Lower lobe of right lung (tissue), 2 donors: Measurements from ENCODE around the gene UST. TPM values are rescaled to one million over a fixed set of nuclear protein-coding genes. Genes with fewer than 3 reads are reported as not detected.

Source experiments
- ATAC-seq, 2 donors: fragments of 200-7000 bp; cut with Tn5 transposase; one replicate each; pipeline ENCODE4 v1.9.1; 2020 to 2022; ENCODE audit warnings: mild to moderate bottlenecking in 2 of 2, moderate library complexity in 2 of 2
- DNase-seq: peaks from one replicate; pipeline ENCODE4 v3.0.0-alpha.2; 2020
- H3K27ac ChIP-seq: fragments of 200-600 bp; one replicate; pipeline ENCODE4 v1.8.0; 2022
- H3K27me3 ChIP-seq: fragments of 200-600 bp; one replicate; pipeline ENCODE4 v1.8.0; 2022; ENCODE audit warnings: low read depth
- H3K36me3 ChIP-seq: fragments of 200-600 bp; one replicate; pipeline ENCODE4 v1.8.0; 2022; ENCODE audit warnings: mild to moderate bottlenecking
- H3K4me1 ChIP-seq: fragments of 200-600 bp; one replicate; pipeline ENCODE4 v1.8.0; 2022
- H3K4me3 ChIP-seq: fragments of 200-600 bp; one replicate; pipeline ENCODE4 v1.8.0; 2022; ENCODE audit warnings: mild to moderate bottlenecking
- H3K9me3 ChIP-seq: fragments of 200-600 bp; one replicate; pipeline ENCODE4 v1.8.0; 2022
- CTCF ChIP-seq: fragments of 200-600 bp; IDR thresholded peaks from one replicate; pipeline ENCODE4 v1.8.0; 2022; ENCODE audit warnings: antibody characterized with exemption, mild to moderate bottlenecking
- intact Hi-C: fragments of 100-400 bp; cut with DNase I; formaldehyde crosslinking; loops from one replicate; pipeline ENCODE4 v1.11.0; 2022
- total RNA-seq: library from RNA; stranded (reverse); fragmentation: NEBNext Ultra II Directional; extraction: Animal tissue kit (Norgen Biotek cat#: 25700); gene quantifications from one replicate; pipeline ENCODE4 v1.2.1, GENCODE V29; 2021
- donor health status: DM: no; HTN: yes; CAD: no; lungs with severe emphysema.

The UST gene
- total RNA-seq, 1 donor from 2014 or later = 11.8 TPM

DNA sequence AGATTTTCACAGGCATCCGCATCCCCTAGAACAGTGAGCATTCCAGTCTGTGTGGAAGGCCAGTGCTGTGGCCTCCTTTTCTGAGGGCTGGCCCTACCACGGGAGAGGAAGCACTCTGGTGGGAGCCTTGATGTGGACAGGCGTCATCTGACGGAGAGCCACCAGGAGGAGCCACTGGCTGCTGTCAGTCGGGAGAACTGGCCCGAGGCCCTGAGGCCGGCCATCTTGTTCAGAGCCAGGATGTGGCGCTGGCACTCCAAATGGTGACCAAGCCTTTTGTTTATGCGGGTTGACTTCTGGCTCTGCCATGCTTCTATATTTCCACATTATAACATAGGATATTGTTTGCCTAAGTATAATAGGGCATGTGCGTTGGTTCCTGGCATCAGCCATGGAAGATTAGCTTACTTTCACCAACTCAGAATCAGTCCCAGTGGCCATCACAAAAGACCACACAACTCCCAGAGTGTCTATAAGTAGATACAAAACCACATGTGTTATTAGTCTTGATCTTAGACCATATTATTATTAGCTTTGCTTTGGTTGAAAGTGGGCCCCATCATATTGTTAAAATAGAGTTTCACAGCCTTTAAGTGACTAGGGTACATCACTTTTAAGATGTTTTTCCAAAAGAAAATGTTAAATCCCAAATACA lies 296.8 kb downstream of the UST start:
- Histone ChIP-seq H3K9me3 (no peaks in the 10 kb centered on the region), H3K4me3 (no peak overlapping the region), H3K36me3 (no peaks in the 10 kb centered on the region), H3K27me3 (no peaks in the 10 kb centered on the region), H3K4me1 (no peaks in the 10 kb centered on the region), H3K27ac (no peak overlapping the region)
- TF ChIP-seq CTCF = peak; percentile 21
- DNase-seq (no peak), ATAC-seq (no peak)
- intact Hi-C loops = no loop called here

- no peak for TF ChIP-seq CTCF
- Histone ChIP-seq H3K36me3 (no peaks in the 10 kb centered on the region), H3K27me3 (no peaks in the 10 kb centered on the region), H3K4me1 (no peaks in the 10 kb centered on the region), H3K9me3 (no peaks in the 10 kb centered on the region), H3K4me3 (no peak overlapping the region), H3K27ac (no peak overlapping the region)
- intact Hi-C loops = no loop called here
- DNase-seq (no peak), ATAC-seq (no peak)
Measured at GRCh38 chr6:149044528-149044927, 297.7 kb downstream of the UST start.

GRCh38 chr6:149045404-149045803 lies 298.6 kb downstream of the UST start:
- Histone ChIP-seq H3K4me1 (no peaks in the 10 kb centered on the region), H3K4me3 (no peak overlapping the region), H3K9me3 (no peaks in the 10 kb centered on the region), H3K27me3 (no peaks in the 10 kb centered on the region), H3K27ac (no peak overlapping the region), H3K36me3 (no peaks in the 10 kb centered on the region)
- no peak for ATAC-seq
- intact Hi-C loops = no loop called here
- DNase-seq = no peak
- TF ChIP-seq CTCF = no peak

DNA sequence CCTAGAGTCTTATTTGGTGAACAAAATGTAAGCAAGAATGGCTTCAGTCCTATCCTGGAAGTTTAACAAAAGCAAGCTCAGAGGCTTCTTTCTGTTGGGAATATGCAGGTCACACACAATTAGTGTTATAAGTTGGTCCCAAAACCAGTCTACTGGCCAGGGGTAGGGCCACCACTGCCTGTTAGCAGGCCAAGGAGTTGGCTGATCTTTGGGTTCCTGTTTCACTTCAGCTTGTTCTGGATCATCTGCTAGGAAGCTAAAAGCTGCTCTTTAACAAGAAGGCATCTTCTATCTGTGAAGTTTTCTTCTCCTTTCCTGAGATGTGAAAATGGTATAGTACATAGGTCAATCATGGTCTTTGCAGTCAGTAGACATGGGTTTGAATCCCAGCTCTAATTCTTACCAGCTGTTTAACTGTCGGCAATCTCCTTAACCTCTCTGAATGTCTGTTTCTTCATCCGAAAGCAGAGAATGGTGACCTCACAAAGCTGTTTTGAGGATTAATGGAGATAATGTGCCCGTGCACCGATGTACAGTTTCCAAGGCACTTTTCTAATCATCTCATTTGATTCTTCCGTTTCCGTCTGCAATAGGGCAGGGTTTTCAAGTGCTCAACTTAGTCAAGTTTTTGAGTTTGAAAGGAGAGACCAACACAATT lies 299.5 kb downstream of the UST start:
- Histone ChIP-seq H3K4me3 (no peak overlapping the region), H3K4me1 (no peaks in the 10 kb centered on the region), H3K36me3 (no peaks in the 10 kb centered on the region), H3K27me3 (no peaks in the 10 kb centered on the region), H3K27ac (no peak overlapping the region), H3K9me3 (no peaks in the 10 kb centered on the region)
- no peak for TF ChIP-seq CTCF
- ATAC-seq (no peak), DNase-seq (no peak)
- intact Hi-C loops = no loop called here

DNA sequence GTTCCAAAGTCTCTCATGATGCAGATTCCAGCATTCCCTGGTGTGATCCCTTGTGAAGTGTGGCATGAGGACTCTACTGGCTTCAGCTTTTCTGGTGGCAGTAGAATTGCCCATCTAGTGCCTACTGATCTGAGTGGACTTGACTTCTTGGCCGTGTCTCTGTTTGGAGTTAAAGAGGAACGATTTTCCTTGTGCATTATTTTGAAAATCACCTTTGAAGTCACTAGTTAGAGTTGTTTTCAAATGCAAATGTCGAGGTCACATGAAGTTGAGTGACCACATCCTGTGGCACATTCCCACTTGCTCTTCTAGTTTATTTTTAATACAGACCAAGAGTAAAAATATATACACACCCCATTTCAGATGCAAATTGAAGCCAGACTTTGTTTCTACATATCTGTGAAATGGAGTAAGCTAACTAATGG lies 300.0 kb downstream of the UST start:
- Histone ChIP-seq H3K27ac (no peak overlapping the region), H3K27me3 (no peaks in the 10 kb centered on the region), H3K4me1 (no peaks in the 10 kb centered on the region), H3K4me3 (no peak overlapping the region), H3K36me3 (no peaks in the 10 kb centered on the region), H3K9me3 (no peaks in the 10 kb centered on the region)
- DNase-seq = no peak
- no peak for ATAC-seq
- intact Hi-C loops = no loop called here
- no peak for TF ChIP-seq CTCF
